ENCODE data around the gene AGER.
"Not testable (repeated sequence)": the region's sequence is repeated elsewhere in the genome, so short reads cannot be mapped to it uniquely, and the experiment has no call there.

The AGER gene

GRCh38 chr6:32184084-32184640, at the start of gene AGER:
TSS of gene AGER (minus strand) at chr6:32184253. CDS start at chr6:32184222, 31 bp downstream.
- no peak for DNase-seq

- DNase-seq, result no peak
Observed at GRCh38 chr6:32226434-32226833, 42.4 kb upstream of the AGER start.

- no peak for DNase-seq
Observed at GRCh38 chr6:32224696-32225095, 40.6 kb upstream of the AGER start.

DNA sequence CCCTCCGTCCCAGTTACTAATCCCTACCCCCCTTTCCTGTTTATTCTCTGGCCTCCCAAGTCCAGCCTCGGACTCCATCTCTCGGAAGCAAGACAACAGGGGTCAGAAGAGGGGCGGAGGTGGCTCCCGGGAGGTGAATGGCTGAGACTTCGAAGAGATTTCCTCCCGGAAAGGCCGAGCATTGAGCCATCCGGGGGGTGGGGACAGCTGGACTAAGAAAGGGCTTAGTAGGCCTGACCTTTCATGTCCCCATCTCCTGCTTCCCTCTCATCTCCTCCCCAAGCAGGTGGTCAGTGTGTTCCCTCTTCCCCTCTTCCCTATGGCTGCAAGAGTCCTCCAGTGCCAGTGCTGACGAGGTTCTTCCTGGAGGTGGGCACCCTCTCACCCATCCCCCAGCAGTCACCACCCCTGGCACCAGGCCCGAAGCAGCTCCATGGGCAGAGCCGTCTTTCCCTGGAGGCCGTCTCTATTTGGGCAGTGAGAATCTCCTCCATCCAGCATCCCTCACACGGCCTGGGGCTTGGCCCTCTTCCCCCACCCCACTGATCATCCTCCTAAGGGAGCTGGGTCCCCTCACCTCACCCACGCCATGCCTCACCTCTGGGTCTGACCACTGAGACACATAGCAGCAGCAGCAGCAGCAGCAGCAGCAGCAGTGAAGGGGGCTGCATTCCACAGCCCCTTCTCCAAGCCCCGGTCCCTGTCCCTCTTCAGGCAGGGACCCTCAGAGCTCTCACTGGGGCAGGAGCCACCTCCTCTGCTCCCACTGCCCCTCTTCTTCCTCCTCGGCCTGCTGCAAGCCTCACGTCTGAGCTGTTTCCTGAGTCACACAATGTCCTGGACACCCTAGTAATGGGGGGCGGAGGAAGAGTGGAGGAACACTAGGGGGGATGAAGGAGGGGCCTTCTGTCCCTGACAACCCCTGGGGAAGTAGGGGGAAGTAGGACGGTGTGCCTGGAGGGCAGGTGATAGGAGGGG, 39.5 kb upstream of the AGER start, which contains the start of gene NOTCH4:
Gene NOTCH4, minus strand, starts transcription at position 810 of the 978 bp plus-strand sequence. Its CDS starts 139 bp downstream, at position 671.
- DNase-seq, result no peak

- DNase-seq, result no peak
Observed at GRCh38 chr6:32222333-32223230, 38.5 kb upstream of the AGER start.

DNA sequence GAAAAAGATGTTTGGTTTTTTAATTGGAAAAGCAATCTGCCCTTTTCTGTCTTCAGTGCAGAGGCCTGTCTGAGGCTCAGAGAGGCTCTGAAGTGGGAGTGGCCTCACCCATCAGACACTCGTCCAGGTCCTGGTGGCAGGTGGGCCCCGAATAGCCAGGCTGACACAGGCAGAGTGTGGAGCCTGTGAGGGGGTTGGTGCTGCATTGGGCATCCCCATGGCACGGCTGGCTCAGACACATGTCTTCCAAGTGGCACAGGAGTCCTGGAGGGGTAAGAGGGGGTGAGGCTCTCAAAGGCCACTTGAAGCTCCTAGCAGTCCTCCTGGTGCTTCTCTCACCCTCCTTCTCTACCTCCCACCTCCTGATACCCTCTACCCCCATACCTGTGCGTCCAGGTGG, 36.0 kb upstream of the AGER start:
- no peak for DNase-seq

GRCh38 chr6:32218167-32218566, 34.1 kb upstream of the AGER start:
- DNase-seq, result no peak

- no peak for DNase-seq
Observed at GRCh38 chr6:32216998-32217397, 32.9 kb upstream of the AGER start.

DNA sequence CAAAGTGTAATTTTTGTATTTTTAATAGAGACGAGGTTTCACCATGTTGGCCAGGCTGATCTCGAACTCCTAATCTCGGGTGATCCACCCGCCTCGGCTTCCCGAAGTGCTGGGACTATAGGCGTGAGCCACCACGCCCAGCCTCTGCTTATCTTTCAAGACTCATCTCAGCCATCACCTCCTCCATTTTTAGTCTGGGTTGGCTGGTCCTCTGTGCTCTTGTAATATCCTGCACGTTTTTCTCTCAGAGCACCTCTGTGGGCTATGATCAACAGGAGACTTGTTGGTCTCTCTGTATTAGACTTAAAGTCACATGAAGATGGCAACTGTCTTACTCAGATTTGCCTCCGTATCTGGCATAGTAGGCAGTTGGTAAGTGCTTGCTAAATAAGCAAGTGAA, 32.2 kb upstream of the AGER start:
- no peak for DNase-seq

DNA sequence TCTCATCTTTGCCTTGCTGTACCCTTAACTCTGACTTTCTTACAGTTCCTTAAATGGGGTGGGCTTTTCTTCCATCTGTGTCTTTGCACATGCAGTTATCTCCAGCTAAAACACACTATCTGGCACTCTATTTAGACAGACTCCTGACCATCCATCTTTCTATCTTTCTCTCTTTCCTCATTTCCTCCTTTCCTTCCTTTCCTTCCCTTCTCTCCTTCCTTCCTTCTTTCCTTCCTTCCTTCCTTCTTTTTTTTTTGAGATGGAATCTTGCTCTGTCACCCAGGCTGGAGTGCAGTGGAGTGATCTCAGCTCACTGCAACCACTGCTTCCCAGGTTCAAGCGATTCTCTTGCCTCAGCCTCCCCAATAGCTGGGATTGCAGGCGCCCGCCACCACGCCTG, 31.6 kb upstream of the AGER start:
- DNase-seq, result no peak

- DNase-seq, result no peak
Observed at GRCh38 chr6:32214126-32214525, 30.1 kb upstream of the AGER start.

GRCh38 chr6:32213649-32214048, 29.6 kb upstream of the AGER start:
- no peak for DNase-seq

DNA sequence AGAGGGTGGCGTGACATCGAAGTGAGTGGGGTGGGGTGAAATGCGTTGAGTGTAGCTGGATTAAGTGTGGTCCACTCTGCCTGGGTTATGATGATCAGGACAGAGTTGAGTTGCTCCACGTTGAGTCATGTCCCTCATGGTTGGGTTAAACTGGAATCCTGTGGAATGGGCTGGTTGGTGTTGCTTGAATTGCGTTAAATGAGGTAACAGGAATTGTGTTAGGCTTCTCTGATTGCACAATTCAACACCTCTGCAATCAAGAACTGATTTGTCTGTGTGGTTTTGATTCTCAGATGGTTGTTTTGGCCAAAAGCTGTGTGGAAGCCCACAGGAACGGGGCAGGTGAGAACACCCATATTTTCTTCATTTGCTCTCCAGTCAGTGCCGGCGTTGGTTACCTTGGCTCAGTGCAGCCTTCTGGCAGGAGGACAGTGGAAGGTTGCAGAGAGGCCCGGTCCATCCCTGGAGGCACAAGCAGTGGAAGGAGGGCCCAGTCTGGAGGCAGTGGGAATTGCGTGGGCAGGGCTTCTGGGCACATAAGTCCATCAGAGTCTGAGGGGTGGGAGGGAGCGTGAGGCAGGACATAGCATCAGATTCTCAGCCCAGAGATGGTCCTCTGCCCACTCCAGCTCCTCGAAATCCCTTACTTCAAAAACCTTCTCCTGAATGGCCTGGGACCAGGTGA, 28.2 kb upstream of the AGER start:
- no peak for DNase-seq

DNA sequence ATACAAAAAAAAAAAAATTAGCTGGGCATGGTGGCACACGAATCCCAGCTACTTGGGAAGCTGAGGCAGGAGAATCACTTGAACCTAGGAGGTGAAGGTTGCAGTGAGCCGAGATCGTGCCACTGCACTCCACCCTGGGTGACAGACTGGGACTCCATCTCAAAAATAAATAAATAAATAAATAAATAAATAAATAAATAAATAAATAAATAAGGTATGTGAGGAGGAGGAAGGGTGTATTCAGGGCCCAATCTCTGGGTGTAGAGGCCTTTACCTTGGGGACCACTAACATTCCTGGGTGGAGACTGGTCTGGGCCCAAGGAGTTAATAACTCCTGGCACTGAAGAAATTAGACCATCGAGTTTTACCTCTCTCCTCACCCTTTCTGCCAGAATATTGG, 27.4 kb upstream of the AGER start:
- DNase-seq, result not testable (repeated sequence)

DNA sequence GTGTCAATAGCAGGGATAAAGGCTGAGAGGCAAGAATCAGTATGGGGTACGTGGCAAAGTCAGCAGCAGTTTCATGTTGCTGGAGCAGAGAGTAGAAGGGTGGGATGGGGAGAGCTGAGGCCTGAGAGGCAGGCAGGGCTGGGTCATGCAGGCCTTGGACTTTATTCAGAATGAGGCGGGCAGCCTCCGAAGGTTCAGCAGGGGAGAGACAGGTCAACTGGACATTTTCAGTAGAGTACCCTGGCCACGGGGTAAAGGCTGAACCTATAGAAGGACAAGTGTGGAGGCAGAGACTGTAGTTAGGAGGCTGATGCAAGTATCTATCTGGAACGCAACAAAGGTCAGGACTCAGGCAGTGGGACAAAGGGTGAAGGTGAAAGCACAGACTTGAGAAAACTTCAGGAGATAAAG, 26.1 kb upstream of the AGER start:
- DNase-seq, result no peak

- no peak for DNase-seq
Observed at GRCh38 chr6:32208996-32209395, 24.9 kb upstream of the AGER start.

DNA sequence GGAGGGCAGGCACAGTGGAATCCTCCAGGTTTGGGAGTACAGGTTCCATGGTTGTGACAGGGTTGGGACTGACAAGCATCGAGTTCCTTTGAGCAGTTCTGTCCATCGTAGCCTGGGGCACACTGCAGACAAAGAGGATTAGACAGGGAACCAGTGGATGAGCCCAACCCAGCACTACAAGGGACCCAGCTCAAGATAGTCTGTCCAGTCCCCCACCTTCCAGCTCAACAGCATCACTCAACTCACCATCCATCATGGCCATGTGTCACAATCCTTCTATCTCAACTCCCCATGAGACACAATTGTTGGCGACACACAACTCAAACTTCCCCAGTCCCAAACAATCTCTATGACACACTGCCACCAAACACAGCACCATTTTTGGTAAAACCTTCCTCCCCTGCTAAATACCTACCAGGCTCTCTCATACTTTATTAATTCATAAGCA, 20.2 kb upstream of the AGER start:
- DNase-seq, result no peak

GRCh38 chr6:32203426-32204267, 19.6 kb upstream of the AGER start:
- no peak for DNase-seq

DNA sequence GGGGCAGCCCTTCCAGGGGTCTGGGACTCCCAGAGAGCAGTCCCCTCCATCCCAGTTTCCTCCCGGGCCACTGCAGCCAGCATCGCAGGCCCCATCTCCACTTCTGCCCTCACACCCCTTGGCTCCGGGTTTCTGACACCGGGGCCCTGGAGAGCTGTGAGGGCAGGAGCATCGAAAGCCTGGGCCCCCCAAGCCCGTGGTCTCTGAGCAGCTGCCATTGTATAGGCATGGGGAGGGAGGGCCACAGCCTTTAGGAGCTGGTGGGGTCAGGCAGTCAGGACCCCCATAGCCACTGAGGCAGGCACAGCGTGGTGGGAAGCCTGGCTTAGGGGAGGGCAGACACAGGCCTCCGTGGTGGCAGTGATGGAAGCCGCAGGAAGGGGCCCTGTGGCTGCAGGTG, 18.1 kb upstream of the AGER start:
- no peak for DNase-seq

DNA sequence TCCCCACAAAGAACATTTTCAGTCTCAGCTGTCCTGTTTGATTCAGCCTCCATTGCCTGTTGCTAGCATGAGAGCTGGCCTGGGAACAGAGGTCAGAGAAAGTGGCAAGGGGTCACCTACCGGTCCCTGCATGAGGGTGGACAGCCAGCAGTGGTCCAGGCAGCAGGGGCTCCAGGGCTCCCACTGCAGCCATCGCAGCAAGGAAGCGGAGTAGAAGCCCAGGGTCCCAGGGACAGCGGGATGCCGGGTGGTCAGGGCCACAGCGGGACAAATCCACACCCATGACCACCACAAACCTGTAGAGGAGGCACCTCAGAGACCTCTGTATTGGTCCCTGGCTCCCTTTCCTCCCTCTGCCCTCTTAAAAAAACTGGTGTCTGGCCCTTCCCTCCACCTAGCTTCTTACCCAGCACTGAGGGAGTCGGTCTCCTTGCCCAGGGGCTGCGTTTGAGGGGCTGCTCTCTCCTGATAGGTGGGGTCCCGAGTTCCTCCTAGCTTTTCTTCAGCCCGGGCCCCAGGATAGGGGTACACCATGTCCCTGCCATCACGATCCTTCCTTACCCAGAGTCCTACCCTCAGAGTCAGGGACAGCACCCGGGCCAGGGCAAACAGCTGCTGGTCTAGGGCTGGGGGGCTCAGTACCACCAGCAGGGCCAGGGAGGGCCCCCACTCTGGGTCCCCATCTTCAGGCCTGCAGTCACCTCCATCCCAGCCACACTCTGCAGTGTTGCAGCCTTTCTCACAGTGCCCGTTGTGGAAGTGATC, 16.8 kb upstream of the AGER start:
- no peak for DNase-seq

DNA sequence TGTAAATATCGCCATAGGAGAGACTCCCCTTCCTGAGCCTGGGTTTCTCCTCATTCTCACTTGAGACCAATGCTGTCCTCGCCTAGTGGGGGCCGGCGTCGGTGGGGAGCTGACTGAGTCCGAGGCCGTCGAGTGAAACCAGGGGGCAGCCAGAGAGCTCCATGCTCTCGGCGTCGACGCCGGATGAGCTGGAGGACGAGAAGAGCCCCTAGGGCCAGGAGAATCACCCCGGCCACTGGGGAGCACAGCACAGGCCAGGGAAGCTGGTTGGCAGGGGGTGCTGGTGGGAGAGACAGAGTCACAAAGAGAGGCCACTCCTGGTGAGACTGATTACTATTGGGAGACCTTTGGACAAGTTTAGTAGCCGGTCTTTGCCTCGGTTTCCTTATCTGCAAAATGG, 14.8 kb upstream of the AGER start:
- DNase-seq, result no peak

All from stimulated activated CD4-positive, alpha-beta T cell treated with anti-CD3 and anti-CD28 coated beads, Interleukin-4, amount 100 ng/mL, for 4 hours (primary cell).